Stimulated activated CD8-positive, alpha-beta memory T cell treated with anti-CD3 and anti-CD28 coated beads, Interleukin-4, amount 100 ng/mL, for 1 hour (primary cell): Measurements from ENCODE around the gene TRPC4.
"Not testable (repeated sequence)": the region's sequence is repeated elsewhere in the genome, so short reads cannot be mapped to it uniquely, and the experiment has no call there.

Experiments used
- DNase-seq, 2 donors: peaks; one replicate each; pipeline ENCODE4 v3.0.0-alpha.2; 2020; ENCODE audit warnings: low read depth in 2 of 2, low spot score in 1 of 2

Gene TRPC4

DNA sequence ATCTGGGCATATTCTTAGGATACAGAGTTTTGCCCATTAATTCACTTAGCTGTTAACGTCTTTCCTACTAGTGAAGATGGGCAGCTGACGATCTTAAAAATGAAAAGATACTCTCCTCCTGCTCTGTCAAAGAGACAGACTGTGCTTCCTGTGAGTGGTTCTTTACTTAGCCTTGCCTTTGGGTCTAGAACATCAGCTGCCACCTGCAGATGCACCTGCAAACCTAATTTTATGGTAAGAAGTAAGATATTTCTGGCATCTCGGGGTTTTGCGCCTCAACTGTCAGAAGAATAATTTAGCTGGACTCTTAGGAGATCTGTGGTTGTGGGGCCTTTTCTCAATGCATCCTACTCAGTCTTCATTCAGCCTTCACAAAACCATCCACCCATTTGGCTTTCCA lies 36.2 kb downstream of the TRPC4 start:
- DNase-seq = no peak

DNA sequence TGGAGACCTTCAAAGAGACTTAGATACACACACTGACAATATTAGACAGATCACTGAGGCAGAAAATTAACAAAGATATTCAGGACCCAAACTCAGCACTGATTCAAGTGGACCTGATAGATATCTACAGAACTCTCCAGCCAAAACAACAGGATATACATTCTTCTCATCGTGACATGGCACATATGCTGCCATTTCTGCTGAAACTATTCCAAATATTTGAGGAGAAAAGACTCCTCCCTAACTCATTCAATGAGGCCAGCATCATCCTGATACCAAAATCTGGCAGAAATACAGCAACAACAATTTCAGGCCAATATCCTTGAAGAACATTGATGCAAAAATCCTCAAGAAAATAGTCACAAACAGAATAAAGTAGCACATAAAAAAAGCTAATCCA lies 53.3 kb downstream of the TRPC4 start:
- no peak for DNase-seq

DNA sequence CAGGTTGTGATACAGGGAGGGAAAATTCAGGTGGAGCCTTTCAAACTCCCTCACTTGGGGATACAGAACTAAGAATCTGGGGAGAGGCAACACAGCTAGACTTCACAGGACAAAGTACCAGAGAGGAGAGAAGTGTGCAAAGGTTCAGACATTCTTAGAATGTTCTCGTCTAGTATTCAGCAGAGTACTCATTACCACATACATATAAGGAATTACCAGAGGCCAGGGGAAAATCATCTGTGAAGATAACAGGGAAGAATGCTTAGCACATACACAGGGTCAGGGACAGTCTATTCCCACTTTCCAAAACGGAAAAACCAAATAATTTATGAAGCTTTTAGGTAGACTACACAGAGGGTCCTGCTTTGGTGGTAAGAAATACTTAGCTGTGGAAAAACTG lies 58.1 kb downstream of the TRPC4 start:
- no peak for DNase-seq

DNA sequence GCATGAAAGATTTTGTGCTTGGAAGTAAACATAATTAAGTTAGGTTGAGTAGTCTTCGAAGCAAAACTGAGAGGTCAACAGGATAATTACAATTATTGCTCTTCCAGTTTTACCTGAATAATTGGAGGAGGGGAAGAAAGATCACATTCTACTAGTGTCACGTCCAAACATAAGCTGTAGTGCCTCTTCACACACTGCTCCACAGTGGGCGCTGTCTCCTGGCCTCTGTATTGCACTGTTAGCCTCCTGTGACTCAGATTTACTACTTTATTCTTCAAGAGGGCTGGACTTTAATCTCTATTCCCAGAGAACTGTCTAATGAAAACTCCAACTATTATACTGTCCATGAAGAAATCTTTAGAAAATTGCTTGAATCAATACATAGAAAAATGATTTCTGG lies 62.9 kb downstream of the TRPC4 start:
- DNase-seq = no peak

DNA sequence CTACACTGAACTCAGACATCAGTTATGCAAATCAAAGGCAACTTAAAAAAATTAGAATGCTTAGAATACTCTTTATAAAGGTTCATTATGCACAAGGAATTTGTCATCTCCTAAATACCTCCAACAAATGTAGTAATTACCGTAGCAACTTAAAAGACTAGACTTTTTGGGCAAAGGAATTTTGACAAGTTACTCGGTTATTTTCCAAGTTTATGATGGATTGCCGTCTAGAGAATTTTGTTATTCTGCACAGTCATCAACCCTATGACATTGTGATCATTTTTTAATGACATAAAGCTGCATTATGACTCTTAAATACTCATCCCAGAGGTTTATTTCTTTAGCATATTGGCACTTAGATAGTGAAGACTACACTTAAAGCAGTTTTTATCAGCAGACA lies 71.9 kb downstream of the TRPC4 start:
- DNase-seq = no peak

DNA sequence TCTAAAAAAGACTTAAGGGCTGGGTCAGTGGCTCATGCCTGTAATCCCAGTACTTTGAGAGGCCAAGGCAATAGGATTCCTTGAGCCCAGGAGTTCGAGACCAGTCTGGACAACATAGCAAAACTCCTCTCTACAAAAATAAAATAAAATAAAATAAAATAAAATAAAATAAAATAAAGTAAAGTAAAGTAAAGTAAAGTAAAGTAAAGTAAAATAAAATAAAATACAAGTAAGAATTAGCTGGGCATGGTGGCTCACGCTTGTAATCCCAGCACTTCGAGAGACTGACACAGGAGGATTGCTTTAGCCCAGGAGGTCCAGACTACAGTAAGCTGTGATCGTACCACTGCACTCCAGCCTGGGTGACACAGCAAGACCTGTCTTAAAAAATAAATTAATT lies 72.8 kb downstream of the TRPC4 start:
- not testable (repeated sequence) for DNase-seq

DNA sequence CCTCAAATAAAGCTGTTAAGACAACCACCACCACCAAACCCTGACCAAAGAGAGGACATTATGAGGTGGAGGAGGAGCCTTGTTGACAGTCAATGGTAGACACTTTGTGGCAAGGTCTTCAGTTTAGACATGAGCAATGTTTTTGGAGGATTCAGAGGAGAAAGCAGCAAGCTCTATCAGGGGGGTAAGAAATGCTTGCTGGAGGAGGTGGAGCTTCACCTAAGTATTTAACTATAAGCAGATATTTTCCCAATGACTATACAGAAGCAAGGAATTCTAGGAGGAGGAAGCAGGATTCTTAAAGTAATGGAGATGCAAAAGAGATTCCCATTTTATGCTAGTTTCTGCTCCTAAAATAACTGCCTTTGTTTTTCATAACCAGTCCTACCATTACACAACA lies 74.2 kb downstream of the TRPC4 start:
- DNase-seq = no peak

DNA sequence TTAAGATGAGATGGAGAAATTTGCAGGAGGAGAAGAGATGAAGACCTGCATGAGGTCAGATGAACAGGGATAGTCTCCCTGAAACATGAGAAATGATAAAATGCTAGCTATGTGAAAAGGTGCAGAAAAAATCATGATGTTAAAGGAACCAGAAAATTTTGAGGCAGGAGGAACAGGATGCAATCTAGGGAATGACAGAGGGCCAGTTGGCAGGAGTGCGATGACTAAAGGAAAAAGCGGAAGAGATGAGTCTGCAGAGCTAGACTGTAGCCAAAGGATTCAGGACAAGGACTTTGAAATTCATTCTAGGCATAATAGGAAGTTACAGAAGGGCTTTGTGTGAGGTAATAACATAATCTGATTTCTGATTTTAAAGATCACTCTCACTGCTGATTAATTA lies 77.9 kb downstream of the TRPC4 start:
- no peak for DNase-seq

DNA sequence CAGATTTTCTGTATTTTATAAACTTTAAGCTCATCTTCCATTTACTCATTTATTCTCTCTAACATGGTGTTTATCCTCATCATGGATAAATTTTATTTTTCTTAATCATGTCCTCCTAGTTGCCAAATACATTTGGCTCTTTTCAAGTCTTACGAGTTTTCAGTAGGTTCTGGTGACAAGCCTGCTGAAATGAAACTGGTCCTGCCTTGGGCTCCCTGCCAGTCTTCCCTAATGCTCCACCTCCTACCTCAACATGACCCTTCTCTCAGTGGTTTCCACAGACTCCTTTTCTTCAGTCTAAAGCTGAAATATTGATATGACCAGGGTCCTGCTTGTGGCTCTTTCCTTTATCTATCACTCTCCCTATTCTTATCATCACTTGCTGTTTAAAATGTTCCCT lies 81.2 kb downstream of the TRPC4 start:
- DNase-seq = no peak

DNA sequence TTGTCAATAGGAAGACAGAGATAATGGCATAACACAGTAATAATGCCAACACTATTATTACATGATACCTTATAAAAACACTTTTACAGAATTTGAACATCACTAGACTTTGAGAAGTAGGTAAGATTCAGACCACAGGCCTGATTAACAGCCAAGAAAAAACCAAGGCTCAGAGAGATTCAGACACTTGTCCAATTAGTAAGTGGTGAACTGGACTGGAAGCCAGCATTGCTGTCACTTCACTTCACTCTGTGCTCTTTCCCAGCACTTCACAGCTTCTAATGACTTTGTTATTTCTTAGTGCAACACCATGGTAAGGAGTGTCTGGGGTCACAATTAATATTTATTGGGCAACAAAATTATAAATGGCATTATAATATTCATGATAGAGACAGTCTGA lies 91.9 kb downstream of the TRPC4 start:
- no peak for DNase-seq

DNA sequence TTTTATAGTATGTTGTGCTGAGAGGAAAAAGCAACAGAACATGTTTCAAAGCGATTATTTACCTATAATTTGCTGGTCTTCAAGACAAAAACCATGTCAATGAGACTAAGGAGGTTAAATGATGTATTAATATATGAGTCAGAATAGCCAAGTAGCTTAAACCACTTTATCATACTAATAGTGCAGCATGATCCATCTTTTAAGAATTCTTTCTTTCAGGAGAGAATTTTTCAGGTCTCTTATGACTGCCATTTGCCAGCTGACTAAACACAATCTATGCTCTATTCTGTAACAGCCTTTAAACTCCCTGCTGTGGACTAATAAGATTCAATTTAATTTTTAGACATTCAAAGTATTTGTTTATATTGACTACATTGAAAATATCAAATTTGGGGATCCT lies 93.7 kb downstream of the TRPC4 start:
- DNase-seq = no peak

DNA sequence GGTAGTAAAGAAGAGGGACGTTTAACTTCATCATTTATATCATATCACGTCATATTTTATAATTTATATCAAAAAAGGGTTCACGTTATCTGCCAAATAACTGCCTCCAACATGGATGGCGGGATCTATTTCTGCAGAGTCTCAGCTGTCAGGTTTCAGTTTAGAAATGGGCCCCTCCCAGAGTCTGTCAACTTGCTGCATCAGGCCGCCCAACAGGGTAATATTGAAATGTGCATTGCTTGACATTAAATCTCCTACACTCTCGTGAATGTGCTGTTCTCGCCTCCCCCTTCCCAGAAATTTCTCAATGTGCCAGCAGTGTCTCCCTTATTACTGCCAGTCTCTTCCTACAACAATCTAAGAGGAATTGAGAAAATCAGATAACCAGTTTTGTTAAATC lies 96.9 kb downstream of the TRPC4 start:
- no peak for DNase-seq

DNA sequence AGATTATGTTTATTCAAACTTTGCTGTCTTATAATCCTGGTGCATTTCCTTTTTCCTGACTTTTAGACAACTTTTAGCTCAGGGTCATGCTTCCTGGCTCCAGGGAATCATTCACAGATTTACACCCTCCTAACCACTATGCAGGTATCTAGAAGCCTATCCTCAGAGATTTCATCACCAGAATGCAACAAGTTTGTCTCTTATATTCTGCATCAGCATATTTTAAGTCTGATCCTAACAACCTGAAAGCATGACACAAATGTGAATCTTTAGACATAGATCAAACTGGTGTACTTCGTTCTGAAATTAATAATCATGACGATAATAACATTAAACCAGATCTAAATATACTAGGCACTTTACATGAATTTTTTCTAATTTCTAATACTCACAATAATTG lies 100.0 kb downstream of the TRPC4 start:
- DNase-seq = no peak

DNA sequence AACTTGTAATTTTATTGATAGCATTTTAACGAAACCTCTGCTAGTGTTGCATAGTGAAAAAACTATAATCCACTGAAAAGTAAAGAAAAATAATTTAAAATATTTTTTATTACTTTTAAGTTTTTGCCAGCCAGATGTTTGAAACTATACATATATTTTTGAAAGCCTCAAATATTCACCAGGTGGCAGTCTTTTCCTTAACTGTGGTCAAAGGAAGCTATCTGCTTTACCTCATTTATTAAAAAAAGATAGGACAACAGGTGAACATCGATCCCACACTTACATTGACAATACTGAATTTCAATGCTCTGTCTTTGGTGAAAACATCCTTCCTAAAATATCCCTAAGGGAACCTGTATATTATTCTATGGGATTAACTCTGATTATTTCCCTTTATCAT lies 100.5 kb downstream of the TRPC4 start:
- DNase-seq = no peak

DNA sequence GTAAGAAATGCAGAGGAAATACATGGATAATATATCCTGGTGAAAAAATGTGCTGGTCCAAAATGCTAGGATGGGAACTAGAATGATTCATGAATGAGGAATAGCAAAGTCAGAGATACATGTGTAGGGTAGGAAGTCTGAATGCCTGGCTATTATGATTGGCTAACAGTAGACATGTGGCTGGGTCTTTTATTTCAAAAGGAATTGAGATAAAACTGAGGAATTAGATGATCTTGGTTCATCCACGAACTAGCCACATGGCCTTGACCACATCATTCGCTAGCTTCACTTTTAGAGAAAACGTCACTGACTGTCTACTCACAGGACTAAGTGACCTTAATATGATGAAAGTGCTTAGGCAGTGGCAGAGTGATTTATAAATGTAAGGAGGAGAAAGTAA lies 103.1 kb downstream of the TRPC4 start:
- no peak for DNase-seq

DNA sequence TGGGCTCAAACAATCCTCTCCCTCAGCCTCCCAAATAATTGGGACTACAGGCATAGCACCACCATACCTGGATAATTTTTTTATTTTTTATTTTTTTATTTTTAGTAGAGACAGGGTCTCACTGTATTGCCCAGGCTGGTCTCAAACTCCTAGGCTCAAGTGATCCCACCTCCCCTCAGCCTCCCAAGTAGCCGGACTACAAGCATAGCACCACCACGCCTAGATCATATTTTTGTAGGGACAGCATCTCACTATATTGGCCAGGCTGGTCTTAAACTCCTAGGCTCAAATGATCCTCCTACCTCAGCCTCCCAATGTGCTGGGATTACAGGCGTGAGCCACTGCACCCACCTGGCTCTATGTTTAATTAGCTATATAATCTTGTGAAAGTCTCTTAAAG lies 114.2 kb downstream of the TRPC4 start:
- DNase-seq = no peak

DNA sequence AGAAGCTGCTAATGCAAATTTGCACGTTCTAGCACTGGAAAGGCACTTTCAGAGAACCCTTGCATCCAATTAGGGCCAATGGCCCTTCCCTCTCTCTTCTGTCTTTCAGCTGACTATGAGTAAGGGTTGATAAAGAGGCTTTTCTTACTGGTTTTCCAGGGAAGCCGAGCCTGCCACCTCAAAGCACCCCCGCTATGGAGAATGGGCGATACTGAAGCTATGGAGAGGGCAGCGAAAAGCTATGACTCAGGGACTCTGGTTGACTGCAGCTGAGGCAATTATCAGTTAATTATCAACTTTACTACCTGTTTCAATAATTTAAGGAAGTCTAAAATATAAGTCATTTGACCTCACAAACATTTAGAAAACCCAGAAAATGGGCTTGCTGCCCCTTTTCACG lies 115.8 kb downstream of the TRPC4 start:
- DNase-seq = no peak

DNA sequence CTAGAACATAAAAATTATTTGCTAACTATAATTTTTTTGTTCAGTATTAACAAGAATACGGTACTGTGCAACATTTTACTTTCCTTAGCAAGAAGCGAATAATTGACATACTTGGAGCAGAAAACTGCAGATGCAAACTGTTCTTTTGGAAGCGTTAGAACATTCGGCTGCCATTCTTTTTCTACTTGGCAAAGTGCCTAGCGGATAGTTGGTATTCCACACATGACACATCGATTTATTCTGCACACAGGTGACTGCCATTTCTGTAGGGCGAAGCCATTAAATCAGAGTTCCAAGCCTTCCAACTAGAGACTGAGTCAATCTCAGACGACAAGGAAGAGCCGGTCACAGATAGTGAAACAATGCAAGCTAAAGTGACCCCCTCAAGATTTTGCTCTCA lies 117.4 kb downstream of the TRPC4 start:
- DNase-seq = no peak

DNA sequence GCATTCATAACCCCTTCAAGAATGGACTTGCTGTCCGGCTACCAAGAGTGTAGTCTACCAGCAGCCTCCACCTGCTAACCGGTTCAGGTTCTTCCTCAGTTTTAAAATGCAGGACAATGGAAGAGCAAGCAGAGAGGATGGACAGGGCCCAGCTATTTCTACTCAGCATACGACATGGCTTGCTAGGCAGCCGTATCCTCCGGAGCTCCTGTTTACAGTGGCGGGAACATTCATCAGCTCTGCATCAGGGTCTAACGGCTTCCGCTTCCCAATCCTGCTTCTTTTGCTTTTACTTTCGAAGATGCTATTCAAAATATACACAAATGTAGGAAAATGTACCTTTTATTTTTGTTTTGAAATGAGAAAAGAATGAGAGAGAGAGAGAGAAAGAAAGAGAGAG lies 118.5 kb downstream of the TRPC4 start:
- no peak for DNase-seq

DNA sequence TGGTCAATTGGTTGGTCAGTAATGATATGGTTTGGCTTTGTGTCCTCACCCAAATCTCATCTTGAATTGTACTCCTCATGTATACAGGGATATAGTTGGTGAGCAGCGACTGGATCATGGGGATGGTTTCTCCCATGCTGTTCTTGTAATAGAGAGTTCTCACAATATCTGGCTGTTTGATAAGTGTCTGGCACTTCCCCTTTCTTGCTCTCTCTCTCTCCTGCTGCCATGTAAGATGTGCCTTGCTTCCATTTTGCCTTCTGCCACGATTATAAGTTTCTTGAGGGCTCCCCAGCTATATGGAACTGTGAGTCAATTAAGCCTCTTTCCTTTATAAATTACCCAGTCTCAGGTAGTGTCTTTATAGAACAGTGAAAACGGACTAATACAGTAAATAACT lies 120.7 kb downstream of the TRPC4 start:
- DNase-seq = no peak

DNA sequence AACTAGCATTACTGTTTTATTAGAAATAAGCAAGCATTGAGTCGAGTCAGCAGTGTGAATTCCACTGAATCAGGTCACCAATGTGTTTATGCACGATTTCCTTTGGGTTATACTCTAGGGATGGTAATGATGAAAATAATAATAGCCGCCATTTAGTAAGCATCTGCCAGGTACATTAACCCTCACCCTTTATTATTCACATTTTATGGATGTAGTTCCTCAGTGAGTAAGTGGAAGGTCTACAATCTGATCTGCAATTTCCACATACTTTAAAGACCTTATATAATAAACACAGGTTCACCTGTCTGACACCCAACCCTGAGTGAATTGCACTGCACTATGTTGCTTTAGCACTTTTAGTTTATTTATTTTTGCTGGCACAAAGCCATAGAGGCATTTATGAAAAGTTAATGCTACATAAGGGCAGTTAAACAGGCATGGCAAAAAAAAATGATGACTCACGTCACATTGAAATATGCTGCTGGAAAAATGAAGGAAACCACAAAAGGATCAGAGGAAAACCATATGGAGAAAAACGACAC lies 122.4 kb downstream of the TRPC4 start:
- no peak for DNase-seq

DNA sequence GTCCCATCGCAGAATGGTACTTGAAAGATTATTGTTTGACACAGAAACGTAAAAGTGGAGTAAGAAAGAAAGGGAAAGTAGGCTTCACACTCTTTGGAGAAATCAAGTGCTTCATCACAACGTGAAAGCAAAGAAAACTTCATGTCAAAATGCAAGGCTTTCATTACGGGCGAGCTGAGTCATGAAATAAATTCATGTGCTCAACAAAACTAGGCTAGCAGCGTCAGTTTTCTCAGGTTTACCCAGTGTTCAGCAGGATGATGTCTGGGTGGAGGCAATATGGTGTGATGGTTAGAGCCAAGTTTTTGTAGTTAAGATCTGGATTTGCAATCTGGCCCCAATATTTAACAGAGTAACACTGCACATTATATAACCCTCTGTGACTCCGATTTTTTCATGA lies 128.0 kb downstream of the TRPC4 start:
- DNase-seq = no peak

DNA sequence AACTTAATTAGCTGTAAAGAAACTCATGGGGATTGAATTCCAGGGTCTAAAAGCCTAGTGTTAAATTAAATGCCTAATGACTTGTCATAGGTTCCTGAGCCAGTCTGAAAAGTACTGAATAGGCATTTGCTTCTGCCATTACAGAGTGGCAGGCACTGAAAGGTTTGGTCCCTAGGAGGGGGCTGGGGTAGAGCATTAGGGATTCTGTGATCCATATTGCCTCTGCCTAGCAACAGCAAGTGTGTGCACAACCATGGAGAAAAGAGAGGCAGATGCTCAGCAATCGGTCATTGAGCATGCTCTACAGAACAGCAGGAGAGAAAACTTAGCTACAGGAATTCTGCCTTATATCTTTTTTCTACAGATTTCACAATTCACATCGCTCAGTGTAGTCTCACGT lies 133.5 kb downstream of the TRPC4 start:
- DNase-seq = no peak

DNA sequence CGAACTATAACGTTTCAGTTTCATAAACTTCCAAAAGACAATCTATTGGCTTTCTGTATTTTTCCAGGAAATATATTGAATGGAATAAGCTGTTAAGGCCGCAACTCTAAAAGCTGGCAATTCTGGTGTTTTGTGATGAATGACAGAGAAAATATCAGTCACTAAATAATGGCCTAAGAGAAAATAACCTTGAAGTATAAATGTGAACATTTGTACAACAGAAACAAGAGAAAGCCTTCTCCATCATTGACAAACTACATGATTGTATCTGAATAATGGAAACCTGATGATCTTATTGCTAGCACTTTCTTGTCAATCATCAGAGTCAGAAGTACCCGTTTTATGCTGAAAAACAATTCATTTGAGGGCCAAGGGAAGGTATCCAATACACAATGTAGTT lies 134.3 kb downstream of the TRPC4 start:
- no peak for DNase-seq
